Natural killer cell (primary cell): ENCODE results near the gene MORC1. TPM values are rescaled to one million over a fixed set of nuclear protein-coding genes. Genes with fewer than 3 reads are reported as not detected.

Source experiments
- ATAC-seq, 3 donors: fragments of 150-1000 bp in 2 of 3; fragments of 200-7000 bp in 1 of 3; cut with Tn5 transposase; 1 replicate in 1 of 3; 2 replicates in 2 of 3; pipeline ENCODE4 v1.10.0; 2021; ENCODE audit warnings: mild to moderate bottlenecking in 2 of 3, moderate library complexity in 2 of 3
- DNase-seq, 2 donors: peaks; one replicate each; pipeline versions ENCODE4 v3.0.0 to v3.0.0-alpha.2; 2013 to 2021; ENCODE audit warnings: mixed read lengths in 1 of 2
- H3K27ac ChIP-seq: one replicate; pipeline ENCODE4 v1.5.1; 2013; ENCODE audit warnings: mild to moderate bottlenecking, low read length
- H3K27me3 ChIP-seq: one replicate; pipeline ENCODE4 v1.6.1; 2013; ENCODE audit warnings: low read length; ENCODE audit not compliant: control insufficient read depth, insufficient read depth
- H3K36me3 ChIP-seq: one replicate; pipeline ENCODE4 v1.6.1; 2013; ENCODE audit warnings: low read length; ENCODE audit not compliant: control insufficient read depth, insufficient read depth
- H3K4me1 ChIP-seq: one replicate; pipeline ENCODE4 v1.6.1; 2013; ENCODE audit warnings: low read length; ENCODE audit not compliant: control insufficient read depth, insufficient read depth
- H3K4me3 ChIP-seq: one replicate; pipeline ENCODE4 v1.5.1; 2013; ENCODE audit warnings: low read length
- H3K9me3 ChIP-seq: one replicate; pipeline ENCODE4 v1.6.1; 2013; ENCODE audit warnings: low read length; ENCODE audit not compliant: control insufficient read depth, insufficient read depth
- H3K27ac Mint-ChIP-seq, 2 donors: one replicate each; pipeline ENCODE4 v1.8.0; 2022; ENCODE audit warnings: mild to moderate bottlenecking in 2 of 2, mixed read lengths in 2 of 2, moderate library complexity in 1 of 2
- H3K27me3 Mint-ChIP-seq, 2 donors: one replicate each; pipeline ENCODE4 v1.8.0; 2022; ENCODE audit warnings: low read depth in 2 of 2, mixed read lengths in 2 of 2
- H3K36me3 Mint-ChIP-seq: one replicate; pipeline ENCODE4 v1.8.0; 2022; ENCODE audit warnings: mixed read lengths
- H3K4me1 Mint-ChIP-seq, 2 donors: one replicate each; pipeline ENCODE4 v1.8.0; 2022; ENCODE audit warnings: mixed read lengths in 2 of 2
- H3K4me3 Mint-ChIP-seq: one replicate; pipeline ENCODE4 v1.8.0; 2022; ENCODE audit warnings: mild to moderate bottlenecking, moderate library complexity, mixed read lengths
- H3K9me3 Mint-ChIP-seq, 2 donors: one replicate each; pipeline ENCODE4 v1.8.0; 2022; ENCODE audit warnings: mixed read lengths in 2 of 2
- WGBS: methylation state at CpG from one replicate; pipeline ENCODE4 v1.1.7; 2013; ENCODE audit warnings: missing lambda C conversion rate; ENCODE audit not compliant: insufficient coverage; 5-methylcytosine and 5-hydroxymethylcytosine counted together
- intact Hi-C: fragments of 100-400 bp; cut with micrococcal nuclease; formaldehyde crosslinking; loops from one replicate; pipeline ENCODE4 v1.14.2; 2022
- total RNA-seq, 4 donors: library from RNA; stranded (reverse); fragments of 120-200 nt in 1 of 4; gene quantifications; one replicate each; pipeline versions ENCODE4 v1.2.3 to v1.2.4, GENCODE V29; 2013 to 2022
- TF ChIP-seq, protein P1 (sequence below): fragments of 200-600 bp; IDR thresholded peaks from one replicate; pipeline ENCODE4 v1.8.0; 2022; ENCODE audit warnings: antibody characterized with exemption

The MORC1 gene
- total RNA-seq, 3 donors from 2014 or later (not counting 1 experiment from before 2014, with no cell fraction given): 0.12 TPM; not detected in 2

DNA sequence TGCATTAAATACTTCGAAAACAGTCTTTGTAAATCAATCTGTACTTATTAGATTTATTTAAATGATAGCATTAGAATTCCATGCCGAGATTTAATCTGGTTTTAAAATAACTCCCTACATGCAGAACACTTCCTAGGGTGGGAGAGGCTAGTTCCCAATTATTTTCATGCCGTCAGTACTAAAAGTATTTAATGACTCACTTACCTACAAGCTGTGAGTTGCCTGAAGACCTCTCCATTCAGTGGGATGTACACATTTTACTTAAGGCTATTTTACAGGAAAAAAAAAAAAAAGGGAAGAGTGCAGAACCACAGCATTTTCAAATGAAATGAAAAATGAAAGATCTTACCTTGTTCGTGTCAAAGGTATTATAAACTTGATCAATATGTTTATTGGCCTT, 164.7 kb downstream of the MORC1 start:
- H3K9me3 ChIP-seq: no peaks in the 10 kb centered on the region
- Mint-ChIP-seq H3K27me3 (peaks cover 7 to 9% of the 10 kb centered on the region in 2 donors), H3K27ac (no peak overlapping the region), H3K4me3 (no peak overlapping the region), H3K36me3 (no peaks in the 10 kb centered on the region), H3K9me3 (no peaks in the 10 kb centered on the region), H3K4me1 (no peaks in the 10 kb centered on the region)
- no peaks in the 10 kb centered on the region for H3K36me3 ChIP-seq
- no peak overlapping the region for H3K4me3 ChIP-seq
- DNase-seq (no peak), ATAC-seq (no peak)
- 91% methylated on average over 3 of the region's 4 CpGs for WGBS
- no peaks in the 10 kb centered on the region for H3K4me1 ChIP-seq
- peaks cover 3% of the 10 kb centered on the region for H3K27me3 ChIP-seq
- TF ChIP-seq, protein P1, sequence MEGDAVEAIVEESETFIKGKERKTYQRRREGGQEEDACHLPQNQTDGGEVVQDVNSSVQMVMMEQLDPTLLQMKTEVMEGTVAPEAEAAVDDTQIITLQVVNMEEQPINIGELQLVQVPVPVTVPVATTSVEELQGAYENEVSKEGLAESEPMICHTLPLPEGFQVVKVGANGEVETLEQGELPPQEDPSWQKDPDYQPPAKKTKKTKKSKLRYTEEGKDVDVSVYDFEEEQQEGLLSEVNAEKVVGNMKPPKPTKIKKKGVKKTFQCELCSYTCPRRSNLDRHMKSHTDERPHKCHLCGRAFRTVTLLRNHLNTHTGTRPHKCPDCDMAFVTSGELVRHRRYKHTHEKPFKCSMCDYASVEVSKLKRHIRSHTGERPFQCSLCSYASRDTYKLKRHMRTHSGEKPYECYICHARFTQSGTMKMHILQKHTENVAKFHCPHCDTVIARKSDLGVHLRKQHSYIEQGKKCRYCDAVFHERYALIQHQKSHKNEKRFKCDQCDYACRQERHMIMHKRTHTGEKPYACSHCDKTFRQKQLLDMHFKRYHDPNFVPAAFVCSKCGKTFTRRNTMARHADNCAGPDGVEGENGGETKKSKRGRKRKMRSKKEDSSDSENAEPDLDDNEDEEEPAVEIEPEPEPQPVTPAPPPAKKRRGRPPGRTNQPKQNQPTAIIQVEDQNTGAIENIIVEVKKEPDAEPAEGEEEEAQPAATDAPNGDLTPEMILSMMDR: no peak
- intact Hi-C loops: no loop called here
- H3K27ac ChIP-seq: no peak overlapping the region

DNA sequence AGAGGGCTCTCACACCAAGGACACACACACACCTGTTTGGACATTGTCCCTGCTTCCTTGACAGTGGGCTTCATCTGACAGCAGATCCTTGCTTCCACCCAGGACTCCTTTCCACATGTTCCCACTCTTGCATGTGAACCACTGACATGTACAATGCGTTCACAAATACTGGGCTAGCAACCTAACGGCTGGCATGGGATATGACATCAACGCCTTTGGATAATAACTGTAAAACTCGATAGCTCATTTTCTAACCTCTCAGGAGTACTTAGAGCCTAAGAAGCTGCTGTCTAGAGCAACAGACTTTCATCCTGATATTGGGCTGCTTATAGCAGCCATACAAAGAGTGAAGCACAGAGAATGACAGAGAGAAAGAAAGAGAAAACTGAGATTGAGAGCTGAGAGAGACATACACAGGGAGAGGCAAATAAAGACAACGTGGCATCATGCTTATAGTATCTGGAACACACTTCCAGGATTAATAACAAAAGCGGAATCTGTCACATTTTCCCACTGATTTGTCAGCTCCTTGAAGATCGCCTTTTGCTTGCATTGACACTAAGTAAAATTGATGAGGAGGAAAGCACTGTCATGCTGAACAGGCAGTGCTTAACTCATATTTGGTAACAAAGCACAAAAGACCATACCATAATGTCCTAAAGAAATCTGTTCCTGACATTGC, 166.0 kb downstream of the MORC1 start:
- 89% methylated on average over 7 of the region's 7 CpGs for WGBS
- no peak overlapping the region for H3K27ac Mint-ChIP-seq
- no peak overlapping the region for H3K4me3 ChIP-seq
- no peak overlapping the region for H3K27ac ChIP-seq
- no peak for ATAC-seq
- H3K27me3 Mint-ChIP-seq: peaks cover 7 to 11% of the 10 kb centered on the region in 2 donors
- H3K4me1 ChIP-seq: no peaks in the 10 kb centered on the region
- H3K4me1 Mint-ChIP-seq: no peaks in the 10 kb centered on the region
- DNase-seq: no peak
- TF ChIP-seq, protein P1: no peak
- H3K27me3 ChIP-seq: peaks cover 3% of the 10 kb centered on the region
- H3K36me3 Mint-ChIP-seq: no peaks in the 10 kb centered on the region
- intact Hi-C loops: no loop called here
- no peaks in the 10 kb centered on the region for H3K9me3 Mint-ChIP-seq
- H3K4me3 Mint-ChIP-seq: no peak overlapping the region
- no peaks in the 10 kb centered on the region for H3K36me3 ChIP-seq
- no peaks in the 10 kb centered on the region for H3K9me3 ChIP-seq

DNA sequence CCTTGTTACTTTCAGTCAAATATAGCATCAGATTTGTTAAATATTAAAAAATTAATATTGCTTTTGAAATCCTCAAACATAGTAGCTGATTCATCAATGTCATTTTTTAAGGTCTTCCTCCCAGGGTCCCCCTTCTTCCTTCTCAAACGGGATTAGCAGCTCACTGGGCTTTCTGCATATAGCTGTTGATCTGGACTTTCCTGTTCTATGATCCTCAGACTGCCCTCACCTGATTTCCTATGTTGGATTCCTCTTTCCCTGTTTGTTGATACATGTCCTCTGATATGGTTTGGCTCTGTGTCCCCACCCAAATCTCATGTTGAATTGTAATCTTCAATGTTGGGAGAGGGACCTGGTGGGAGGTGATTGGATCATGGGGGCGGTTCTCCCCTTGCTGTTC, 170.1 kb downstream of the MORC1 start:
- TF ChIP-seq, protein P1: no peak
- intact Hi-C loops: no loop called here
- Histone ChIP-seq H3K27me3 (peaks cover 3% of the 10 kb centered on the region), H3K4me1 (no peaks in the 10 kb centered on the region), H3K9me3 (no peaks in the 10 kb centered on the region), H3K27ac (no peak overlapping the region), H3K36me3 (no peaks in the 10 kb centered on the region), H3K4me3 (no peak overlapping the region)
- Mint-ChIP-seq H3K9me3 (no peaks in the 10 kb centered on the region), H3K27ac (no peak overlapping the region), H3K27me3 (peaks cover 12 to 14% of the 10 kb centered on the region in 2 donors), H3K36me3 (no peaks in the 10 kb centered on the region), H3K4me3 (no peak overlapping the region), H3K4me1 (no peaks in the 10 kb centered on the region)
- 76% methylated on average over 2 of the region's 2 CpGs for WGBS
- ATAC-seq (no peak), DNase-seq (no peak)
